Measurements from ENCODE around the gene HERC2.

Gene HERC2

GRCh38 chr15:28182216-28182615, 139.8 kb downstream of the HERC2 start:
- Histone ChIP-seq H3K27me3 (ENCODE audit: insufficient read depth, low read length, poor library complexity) (no peaks in the 10 kb centered on the region), H3K36me3 (ENCODE audit: control insufficient read depth, insufficient read depth, low read length) (no peaks in the 10 kb centered on the region)
- WGBS (ENCODE audit: extremely low coverage, insufficient coverage, low lambda C conversion rate) = no CpG with 5 or more reads among the region's 8 CpGs

GRCh38 chr15:28181366-28181765, 140.6 kb downstream of the HERC2 start:
- no CpG with 5 or more reads among the region's 2 CpGs for WGBS (ENCODE audit: extremely low coverage, insufficient coverage, low lambda C conversion rate)
- H2BK5ac ChIP-seq (ENCODE audit: low read length) = no peak overlapping the region

More at GRCh38 chr15:28182216-28182615, 139.8 kb downstream of the HERC2 start:
- H3K23ac ChIP-seq (ENCODE audit: low read length) = no peak overlapping the region
- H3K4me2 ChIP-seq (ENCODE audit: low read length) = no peak overlapping the region
- H3K4ac ChIP-seq (ENCODE audit: low read depth, low read length) = no peak overlapping the region
- H3K27ac ChIP-seq (ENCODE audit: low read depth, low read length) = no peak overlapping the region
- H3K4me1 ChIP-seq (ENCODE audit: control insufficient read depth, low read depth, low read length) = no peaks in the 10 kb centered on the region
- H3K79me1 ChIP-seq (ENCODE audit: low read length) = no peaks in the 10 kb centered on the region
- H3K9ac ChIP-seq (ENCODE audit: low read length) = no peak overlapping the region
- H3K4me3 ChIP-seq (ENCODE audit: low read length) = no peak overlapping the region
- H3K56ac ChIP-seq (ENCODE audit: low read length) = no peak overlapping the region
- H4K8ac ChIP-seq (ENCODE audit: low read depth, low read length) = no peak overlapping the region
- no peaks in the 10 kb centered on the region for H3K79me2 ChIP-seq (ENCODE audit: control insufficient read depth, insufficient read depth, low read length)
- no peak overlapping the region for H2BK15ac ChIP-seq (replicated peaks; ENCODE audit: low read depth)
- H4K5ac ChIP-seq (ENCODE audit: low read length) = no peak overlapping the region
- H2BK120ac ChIP-seq (ENCODE audit: low read depth, low read length) = no peak overlapping the region
- H2BK5ac ChIP-seq (ENCODE audit: low read length) = no peak overlapping the region
- H2AK5ac ChIP-seq (ENCODE audit: low read length) = no peak overlapping the region
- no peak for DNase-seq
- no peak overlapping the region for H3K18ac ChIP-seq (ENCODE audit: low read length)

GRCh38 chr15:28179270-28179669, 142.7 kb downstream of the HERC2 start:
- Histone ChIP-seq H3K27ac (ENCODE audit: low read depth, low read length) (no peak overlapping the region), H3K18ac (ENCODE audit: low read length) (no peak overlapping the region), H2BK120ac (ENCODE audit: low read depth, low read length) (no peak overlapping the region), H3K79me2 (ENCODE audit: control insufficient read depth, insufficient read depth, low read length) (no peaks in the 10 kb centered on the region), H3K36me3 (ENCODE audit: control insufficient read depth, insufficient read depth, low read length) (no peaks in the 10 kb centered on the region), H3K9ac (ENCODE audit: low read length) (no peak overlapping the region), H3K56ac (ENCODE audit: low read length) (no peak overlapping the region), H2AK5ac (ENCODE audit: low read length) (no peak overlapping the region), H3K4ac (ENCODE audit: low read depth, low read length) (no peak overlapping the region), H4K8ac (ENCODE audit: low read depth, low read length) (no peak overlapping the region), H3K4me2 (ENCODE audit: low read length) (no peak overlapping the region), H3K4me1 (ENCODE audit: control insufficient read depth, low read depth, low read length) (no peaks in the 10 kb centered on the region), H3K79me1 (ENCODE audit: low read length) (no peaks in the 10 kb centered on the region), H2BK5ac (ENCODE audit: low read length) (no peak overlapping the region), H3K27me3 (ENCODE audit: insufficient read depth, low read length, poor library complexity) (no peaks in the 10 kb centered on the region), H4K5ac (ENCODE audit: low read length) (no peak overlapping the region), H3K23ac (ENCODE audit: low read length) (no peak overlapping the region), H2BK15ac (replicated peaks; ENCODE audit: low read depth) (no peak overlapping the region), H3K4me3 (ENCODE audit: low read length) (no peak overlapping the region)
- no CpG with 5 or more reads among the region's 4 CpGs for WGBS (ENCODE audit: extremely low coverage, insufficient coverage, low lambda C conversion rate)
- DNase-seq = no peak

More at GRCh38 chr15:28181366-28181765, 140.6 kb downstream of the HERC2 start:
- Histone ChIP-seq H3K79me1 (ENCODE audit: low read length) (no peaks in the 10 kb centered on the region), H2BK120ac (ENCODE audit: low read depth, low read length) (no peak overlapping the region), H3K23ac (ENCODE audit: low read length) (no peak overlapping the region), H3K9ac (ENCODE audit: low read length) (no peak overlapping the region), H2AK5ac (ENCODE audit: low read length) (no peak overlapping the region), H3K79me2 (ENCODE audit: control insufficient read depth, insufficient read depth, low read length) (no peaks in the 10 kb centered on the region), H3K27me3 (ENCODE audit: insufficient read depth, low read length, poor library complexity) (no peaks in the 10 kb centered on the region), H3K4me1 (ENCODE audit: control insufficient read depth, low read depth, low read length) (no peaks in the 10 kb centered on the region), H4K8ac (ENCODE audit: low read depth, low read length) (no peak overlapping the region), H2BK15ac (replicated peaks; ENCODE audit: low read depth) (no peak overlapping the region), H3K4me3 (ENCODE audit: low read length) (no peak overlapping the region), H3K4ac (ENCODE audit: low read depth, low read length) (no peak overlapping the region), H3K18ac (ENCODE audit: low read length) (no peak overlapping the region), H3K27ac (ENCODE audit: low read depth, low read length) (no peak overlapping the region), H3K56ac (ENCODE audit: low read length) (no peak overlapping the region), H3K4me2 (ENCODE audit: low read length) (no peak overlapping the region), H3K36me3 (ENCODE audit: control insufficient read depth, insufficient read depth, low read length) (no peaks in the 10 kb centered on the region), H4K5ac (ENCODE audit: low read length) (no peak overlapping the region)
- DNase-seq = no peak

- Histone ChIP-seq H3K36me3 (ENCODE audit: control insufficient read depth, insufficient read depth, low read length) (no peaks in the 10 kb centered on the region), H3K27ac (ENCODE audit: low read depth, low read length) (no peak overlapping the region), H3K27me3 (ENCODE audit: insufficient read depth, low read length, poor library complexity) (no peaks in the 10 kb centered on the region), H2BK120ac (ENCODE audit: low read depth, low read length) (no peak overlapping the region), H3K4me2 (ENCODE audit: low read length) (no peak overlapping the region), H2AK5ac (ENCODE audit: low read length) (no peak overlapping the region), H4K5ac (ENCODE audit: low read length) (no peak overlapping the region), H2BK5ac (ENCODE audit: low read length) (no peak overlapping the region), H3K4me3 (ENCODE audit: low read length) (no peak overlapping the region), H3K4ac (ENCODE audit: low read depth, low read length) (no peak overlapping the region), H3K4me1 (ENCODE audit: control insufficient read depth, low read depth, low read length) (no peaks in the 10 kb centered on the region), H4K8ac (ENCODE audit: low read depth, low read length) (no peak overlapping the region), H3K79me2 (ENCODE audit: control insufficient read depth, insufficient read depth, low read length) (no peaks in the 10 kb centered on the region), H3K9ac (ENCODE audit: low read length) (no peak overlapping the region), H3K23ac (ENCODE audit: low read length) (no peak overlapping the region), H3K56ac (ENCODE audit: low read length) (no peak overlapping the region), H3K18ac (ENCODE audit: low read length) (no peak overlapping the region), H3K79me1 (ENCODE audit: low read length) (no peaks in the 10 kb centered on the region), H2BK15ac (replicated peaks; ENCODE audit: low read depth) (no peak overlapping the region)
- WGBS (ENCODE audit: extremely low coverage, insufficient coverage, low lambda C conversion rate) = no CpG with 5 or more reads among the region's 10 CpGs
- no peak for DNase-seq
These were observed 143.3 kb downstream of the HERC2 start for GRCh38 chr15:28178727-28179126.

GRCh38 chr15:28178290-28178689, 143.7 kb downstream of the HERC2 start:
- Histone ChIP-seq H3K4me2 (ENCODE audit: low read length) (no peak overlapping the region), H3K4ac (ENCODE audit: low read depth, low read length) (no peak overlapping the region), H4K8ac (ENCODE audit: low read depth, low read length) (no peak overlapping the region), H2BK15ac (replicated peaks; ENCODE audit: low read depth) (no peak overlapping the region), H3K79me2 (ENCODE audit: control insufficient read depth, insufficient read depth, low read length) (no peaks in the 10 kb centered on the region), H4K5ac (ENCODE audit: low read length) (no peak overlapping the region), H2BK5ac (ENCODE audit: low read length) (no peak overlapping the region), H3K56ac (ENCODE audit: low read length) (no peak overlapping the region), H2BK120ac (ENCODE audit: low read depth, low read length) (no peak overlapping the region), H3K27ac (ENCODE audit: low read depth, low read length) (no peak overlapping the region), H3K4me1 (ENCODE audit: control insufficient read depth, low read depth, low read length) (no peaks in the 10 kb centered on the region), H3K9ac (ENCODE audit: low read length) (no peak overlapping the region), H3K23ac (ENCODE audit: low read length) (no peak overlapping the region), H3K27me3 (ENCODE audit: insufficient read depth, low read length, poor library complexity) (no peaks in the 10 kb centered on the region), H3K79me1 (ENCODE audit: low read length) (no peaks in the 10 kb centered on the region), H3K18ac (ENCODE audit: low read length) (no peak overlapping the region), H3K4me3 (ENCODE audit: low read length) (no peak overlapping the region), H2AK5ac (ENCODE audit: low read length) (no peak overlapping the region), H3K36me3 (ENCODE audit: control insufficient read depth, insufficient read depth, low read length) (no peaks in the 10 kb centered on the region)
- WGBS (ENCODE audit: extremely low coverage, insufficient coverage, low lambda C conversion rate) = no CpG with 5 or more reads among the region's 3 CpGs
- no peak for DNase-seq

GRCh38 chr15:28169366-28169765, 152.6 kb downstream of the HERC2 start:
- Histone ChIP-seq H3K27ac (ENCODE audit: low read depth, low read length) (no peak overlapping the region), H3K79me1 (ENCODE audit: low read length) (no peaks in the 10 kb centered on the region), H3K36me3 (ENCODE audit: control insufficient read depth, insufficient read depth, low read length) (peaks cover 7% of the 10 kb centered on the region), H4K8ac (ENCODE audit: low read depth, low read length) (no peak overlapping the region), H3K4me2 (ENCODE audit: low read length) (no peak overlapping the region), H2BK5ac (ENCODE audit: low read length) (no peak overlapping the region), H4K5ac (ENCODE audit: low read length) (no peak overlapping the region), H3K4me3 (ENCODE audit: low read length) (no peak overlapping the region), H2AK5ac (ENCODE audit: low read length) (no peak overlapping the region), H2BK15ac (replicated peaks; ENCODE audit: low read depth) (no peak overlapping the region), H3K4me1 (ENCODE audit: control insufficient read depth, low read depth, low read length) (no peaks in the 10 kb centered on the region), H3K27me3 (ENCODE audit: insufficient read depth, low read length, poor library complexity) (no peaks in the 10 kb centered on the region), H2BK120ac (ENCODE audit: low read depth, low read length) (no peak overlapping the region), H3K18ac (ENCODE audit: low read length) (no peak overlapping the region), H3K23ac (ENCODE audit: low read length) (no peak overlapping the region), H3K9ac (ENCODE audit: low read length) (no peak overlapping the region), H3K79me2 (ENCODE audit: control insufficient read depth, insufficient read depth, low read length) (no peaks in the 10 kb centered on the region), H3K4ac (ENCODE audit: low read depth, low read length) (no peak overlapping the region), H3K56ac (ENCODE audit: low read length) (no peak overlapping the region)
- no peak for DNase-seq
- WGBS (ENCODE audit: extremely low coverage, insufficient coverage, low lambda C conversion rate) = no CpG with 5 or more reads among the region's 3 CpGs
